Lung (tissue), 12 donors: ENCODE results near the gene MSTO1. TPM values are rescaled to one million over a fixed set of nuclear protein-coding genes. Genes with fewer than 3 reads are reported as not detected.

Experiments used
- ATAC-seq: fragments of 200-7000 bp; cut with Tn5 transposase; one replicate; pipeline ENCODE4 v1.9.1; 2020; ENCODE audit warnings: moderate number of reproducible peaks; ENCODE audit not compliant: insufficient read depth, low FRiP score
- DNase-seq, 3 donors: peaks; one replicate each; pipeline ENCODE4 v3.0.0-alpha.2; 2013 to 2017
- H3K27ac ChIP-seq, 2 donors: one replicate each; pipeline ENCODE4 v1.5.1; 2013; ENCODE audit warnings: mild to moderate bottlenecking in 2 of 2, moderate library complexity in 2 of 2, control low read depth in 1 of 2, inconsistent platforms in 1 of 2, low read depth in 1 of 2, low read length in 1 of 2
- H3K27me3 ChIP-seq, 3 donors: one replicate each; pipeline ENCODE4 v1.5.1; 2013; ENCODE audit warnings: low read length in 2 of 3; ENCODE audit not compliant: control insufficient read depth in 3 of 3, insufficient read depth in 3 of 3
- H3K36me3 ChIP-seq, 4 donors: one replicate each; pipeline ENCODE4 v1.5.1; 2013; ENCODE audit warnings: low read length in 4 of 4, mild to moderate bottlenecking in 1 of 4, moderate library complexity in 1 of 4; ENCODE audit not compliant: control insufficient read depth in 4 of 4, insufficient read depth in 4 of 4
- H3K4me1 ChIP-seq, 5 donors: one replicate each; pipeline ENCODE4 v1.5.1; 2013; ENCODE audit warnings: low read length in 5 of 5, mild to moderate bottlenecking in 2 of 5, moderate library complexity in 1 of 5; ENCODE audit not compliant: control insufficient read depth in 5 of 5, insufficient read depth in 5 of 5
- H3K4me3 ChIP-seq: one replicate; pipeline ENCODE4 v1.5.1; 2013; ENCODE audit warnings: mild to moderate bottlenecking, control low read depth, moderate library complexity
- H3K9ac ChIP-seq, 2 donors: one replicate each; pipeline ENCODE4 v1.5.1; 2013; ENCODE audit warnings: low read length in 2 of 2, control low read depth in 1 of 2; ENCODE audit not compliant: insufficient read depth in 1 of 2
- H3K9me3 ChIP-seq, 4 donors: one replicate each; pipeline ENCODE4 v1.5.1; 2013; ENCODE audit warnings: low read length in 3 of 4, mild to moderate bottlenecking in 1 of 4, moderate library complexity in 1 of 4; ENCODE audit not compliant: control insufficient read depth in 4 of 4, insufficient read depth in 3 of 4
- CTCF ChIP-seq: IDR thresholded peaks from 2 replicates; pipeline ENCODE4 v1.5.1; 2012; ENCODE audit warnings: mild to moderate bottlenecking; ENCODE audit errors: control extremely low read depth, extremely low read depth
- WGBS, 2 donors: extraction: QIAGEN DNeasy Blood & Tissue Kit; methylation state at CpG; one replicate each; pipeline ENCODE4 v1.1.7; 2013; 5-methylcytosine and 5-hydroxymethylcytosine counted together
- polyA plus RNA-seq, 2 donors: library from polyadenylated mRNA; stranded (reverse); fragments of 200-250 nt; gene quantifications; one replicate each; pipeline ENCODE4 v1.2.1, GENCODE V29; 2013
- total RNA-seq, 2 donors: library from RNA; depleted of rRNA in 1 of 2; stranded (reverse); fragments of >200 nt in 1 of 2; gene quantifications; one replicate each; pipeline ENCODE4 v1.2.1, GENCODE V29; 2014 to 2021
- donor health status: control.
- donor health status: control.
- donor health status: Bipolar disorder and iron deficiency.
- donor health status: healthy.
- donor health status: DM: yes; HTN: yes; CAD: no.

The MSTO1 gene
- total and polyA plus RNA-seq, 4 donors: 22.1 to 51.5 (median 31.2) TPM

GRCh38 chr1:155649676-155650075 lies 39.7 kb downstream of the MSTO1 start:
- H3K36me3 ChIP-seq: no peaks in the 10 kb centered on the region
- H3K9me3 ChIP-seq: no peaks in the 10 kb centered on the region
- no peak for TF ChIP-seq CTCF

GRCh38 chr1:155650231-155650757 lies 40.3 kb downstream of the MSTO1 start:
- no peaks in the 10 kb centered on the region for H3K36me3 ChIP-seq
- H3K4me1 ChIP-seq: peaks cover 0 to 19% (median 8%) of the 10 kb centered on the region in 5 donors
- no peak overlapping the region for H3K4me3 ChIP-seq
- no peaks in the 10 kb centered on the region for H3K27me3 ChIP-seq
- no peak overlapping the region for H3K9ac ChIP-seq
- H3K27ac ChIP-seq: peak overlapping the region in 1 of 2 donors; percentile 60
- ATAC-seq: peak; percentile 8
- DNase-seq: no peak
- WGBS, 2 donors: 74 to 81% methylated on average over 7 of the region's 7 CpGs
- H3K9me3 ChIP-seq: no peaks in the 10 kb centered on the region
- TF ChIP-seq CTCF: no peak

More at GRCh38 chr1:155649676-155650075, 39.7 kb downstream of the MSTO1 start:
- H3K4me1 ChIP-seq: peaks cover 0 to 19% (median 8%) of the 10 kb centered on the region in 5 donors
- no peaks in the 10 kb centered on the region for H3K27me3 ChIP-seq
- H3K9ac ChIP-seq: no peak overlapping the region
- H3K4me3 ChIP-seq: no peak overlapping the region
- no peak for ATAC-seq
- no peak overlapping the region for H3K27ac ChIP-seq
- no peak for DNase-seq

GRCh38 chr1:155651861-155652661 lies 42.0 kb downstream of the MSTO1 start:
- no peak for TF ChIP-seq CTCF
- DNase-seq: no peak
- H3K36me3 ChIP-seq: no peaks in the 10 kb centered on the region
- WGBS, 2 donors: 68 to 72% methylated on average over 3 of the region's 3 CpGs
- H3K27me3 ChIP-seq: no peaks in the 10 kb centered on the region
- H3K9ac ChIP-seq: no peak overlapping the region
- no peak overlapping the region for H3K4me3 ChIP-seq
- H3K27ac ChIP-seq: peak overlapping the region in 1 of 2 donors; percentile 56
- peaks cover 0 to 6% (median 4%) of the 10 kb centered on the region in 5 donors for H3K4me1 ChIP-seq
- no peaks in the 10 kb centered on the region for H3K9me3 ChIP-seq
- ATAC-seq: no peak
